ENCODE measurements around the gene TPTE.
"Not testable (repeated sequence)": the region's sequence is repeated elsewhere in the genome, so short reads cannot be mapped to it uniquely, and the experiment has no call there.

DNA sequence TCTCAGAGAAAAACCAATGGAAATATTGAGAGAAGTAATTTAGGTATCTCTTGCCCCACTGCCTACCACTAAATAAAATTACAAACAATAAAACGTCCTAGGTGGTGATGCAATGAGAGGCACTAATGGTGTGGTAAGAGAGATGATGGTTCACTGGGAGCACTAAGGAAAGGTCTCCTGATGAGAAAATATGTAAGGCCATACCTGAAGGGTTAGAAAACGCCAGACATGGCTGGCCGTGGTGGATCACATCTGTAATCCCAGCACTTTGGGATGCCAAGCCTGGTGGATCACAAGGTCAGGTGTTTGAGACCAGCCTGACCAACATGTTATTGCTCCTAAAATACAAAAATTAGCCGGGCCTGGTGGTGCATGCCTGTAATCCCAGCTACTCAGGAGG lies 41.5 kb upstream of the TPTE start:
- TF ChIP-seq POLR2A (IDR thresholded peaks at IDR 0.05) = not testable (repeated sequence)
- TF ChIP-seq, protein P1, sequence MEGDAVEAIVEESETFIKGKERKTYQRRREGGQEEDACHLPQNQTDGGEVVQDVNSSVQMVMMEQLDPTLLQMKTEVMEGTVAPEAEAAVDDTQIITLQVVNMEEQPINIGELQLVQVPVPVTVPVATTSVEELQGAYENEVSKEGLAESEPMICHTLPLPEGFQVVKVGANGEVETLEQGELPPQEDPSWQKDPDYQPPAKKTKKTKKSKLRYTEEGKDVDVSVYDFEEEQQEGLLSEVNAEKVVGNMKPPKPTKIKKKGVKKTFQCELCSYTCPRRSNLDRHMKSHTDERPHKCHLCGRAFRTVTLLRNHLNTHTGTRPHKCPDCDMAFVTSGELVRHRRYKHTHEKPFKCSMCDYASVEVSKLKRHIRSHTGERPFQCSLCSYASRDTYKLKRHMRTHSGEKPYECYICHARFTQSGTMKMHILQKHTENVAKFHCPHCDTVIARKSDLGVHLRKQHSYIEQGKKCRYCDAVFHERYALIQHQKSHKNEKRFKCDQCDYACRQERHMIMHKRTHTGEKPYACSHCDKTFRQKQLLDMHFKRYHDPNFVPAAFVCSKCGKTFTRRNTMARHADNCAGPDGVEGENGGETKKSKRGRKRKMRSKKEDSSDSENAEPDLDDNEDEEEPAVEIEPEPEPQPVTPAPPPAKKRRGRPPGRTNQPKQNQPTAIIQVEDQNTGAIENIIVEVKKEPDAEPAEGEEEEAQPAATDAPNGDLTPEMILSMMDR (IDR thresholded peaks at IDR 0.05) = not testable (repeated sequence)
